ENCODE measurements around the gene IFT122.
"Not testable (repeated sequence)": the region's sequence is repeated elsewhere in the genome, so short reads cannot be mapped to it uniquely, and the experiment has no call there.

IFT122 gene, protein sequence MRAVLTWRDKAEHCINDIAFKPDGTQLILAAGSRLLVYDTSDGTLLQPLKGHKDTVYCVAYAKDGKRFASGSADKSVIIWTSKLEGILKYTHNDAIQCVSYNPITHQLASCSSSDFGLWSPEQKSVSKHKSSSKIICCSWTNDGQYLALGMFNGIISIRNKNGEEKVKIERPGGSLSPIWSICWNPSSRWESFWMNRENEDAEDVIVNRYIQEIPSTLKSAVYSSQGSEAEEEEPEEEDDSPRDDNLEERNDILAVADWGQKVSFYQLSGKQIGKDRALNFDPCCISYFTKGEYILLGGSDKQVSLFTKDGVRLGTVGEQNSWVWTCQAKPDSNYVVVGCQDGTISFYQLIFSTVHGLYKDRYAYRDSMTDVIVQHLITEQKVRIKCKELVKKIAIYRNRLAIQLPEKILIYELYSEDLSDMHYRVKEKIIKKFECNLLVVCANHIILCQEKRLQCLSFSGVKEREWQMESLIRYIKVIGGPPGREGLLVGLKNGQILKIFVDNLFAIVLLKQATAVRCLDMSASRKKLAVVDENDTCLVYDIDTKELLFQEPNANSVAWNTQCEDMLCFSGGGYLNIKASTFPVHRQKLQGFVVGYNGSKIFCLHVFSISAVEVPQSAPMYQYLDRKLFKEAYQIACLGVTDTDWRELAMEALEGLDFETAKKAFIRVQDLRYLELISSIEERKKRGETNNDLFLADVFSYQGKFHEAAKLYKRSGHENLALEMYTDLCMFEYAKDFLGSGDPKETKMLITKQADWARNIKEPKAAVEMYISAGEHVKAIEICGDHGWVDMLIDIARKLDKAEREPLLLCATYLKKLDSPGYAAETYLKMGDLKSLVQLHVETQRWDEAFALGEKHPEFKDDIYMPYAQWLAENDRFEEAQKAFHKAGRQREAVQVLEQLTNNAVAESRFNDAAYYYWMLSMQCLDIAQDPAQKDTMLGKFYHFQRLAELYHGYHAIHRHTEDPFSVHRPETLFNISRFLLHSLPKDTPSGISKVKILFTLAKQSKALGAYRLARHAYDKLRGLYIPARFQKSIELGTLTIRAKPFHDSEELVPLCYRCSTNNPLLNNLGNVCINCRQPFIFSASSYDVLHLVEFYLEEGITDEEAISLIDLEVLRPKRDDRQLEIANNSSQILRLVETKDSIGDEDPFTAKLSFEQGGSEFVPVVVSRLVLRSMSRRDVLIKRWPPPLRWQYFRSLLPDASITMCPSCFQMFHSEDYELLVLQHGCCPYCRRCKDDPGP

GRCh38 chr3:129439817-129440617 is at the start of gene IFT122, which contains the start of gene MBD4:
Gene IFT122, plus strand, starts transcription at chr3:129440224. Its CDS starts 107 bp downstream, at chr3:129440331.
Gene MBD4, minus strand, starts transcription at chr3:129439948. Its CDS starts 115 bp downstream, at chr3:129439833.
- DNase-seq, result peak; percentile 95

- DNase-seq, result not testable (repeated sequence)
Observed at GRCh38 chr3:129391583-129391982, 48.4 kb upstream of the IFT122 start.

DNA sequence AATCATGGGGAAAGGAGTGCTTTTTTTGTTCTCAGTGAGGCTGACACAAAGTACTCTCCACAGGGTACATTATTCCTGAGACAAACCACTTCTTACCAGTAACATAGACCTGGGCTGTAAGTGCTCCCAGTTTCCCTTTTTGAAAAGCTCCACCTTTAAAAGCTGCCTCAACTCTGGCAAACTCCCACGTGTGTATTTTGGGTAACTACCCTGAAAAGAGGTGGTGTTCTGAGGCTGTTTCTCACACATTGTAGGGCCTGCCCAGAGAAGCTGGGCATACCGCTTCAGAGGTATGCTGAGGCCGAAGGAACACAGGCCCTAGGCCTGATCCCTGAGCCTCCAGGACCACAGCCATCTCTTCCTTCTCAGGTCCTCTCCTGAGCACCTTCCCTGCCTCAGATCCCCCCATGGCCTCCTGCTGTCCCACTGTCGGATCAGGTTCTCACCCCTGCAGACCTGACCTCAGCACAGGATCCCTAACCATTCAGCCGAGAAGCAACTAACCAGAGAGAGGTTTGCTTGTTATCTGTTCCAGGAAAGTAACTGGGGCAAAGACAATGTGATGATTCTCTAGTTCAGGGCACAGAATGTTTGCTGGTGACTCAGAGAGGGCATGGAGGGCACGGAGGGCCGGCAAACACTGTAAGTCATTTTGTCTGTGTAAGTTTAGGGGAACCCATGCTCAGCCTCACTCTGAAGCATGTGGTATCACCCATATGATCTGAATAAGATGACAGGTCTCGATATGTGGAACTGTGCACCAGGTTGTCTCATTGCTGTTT is 47.7 kb upstream of the IFT122 start:
- not testable (repeated sequence) for DNase-seq

GRCh38 chr3:129393271-129393670 is 46.8 kb upstream of the IFT122 start:
- no peak for DNase-seq

DNA sequence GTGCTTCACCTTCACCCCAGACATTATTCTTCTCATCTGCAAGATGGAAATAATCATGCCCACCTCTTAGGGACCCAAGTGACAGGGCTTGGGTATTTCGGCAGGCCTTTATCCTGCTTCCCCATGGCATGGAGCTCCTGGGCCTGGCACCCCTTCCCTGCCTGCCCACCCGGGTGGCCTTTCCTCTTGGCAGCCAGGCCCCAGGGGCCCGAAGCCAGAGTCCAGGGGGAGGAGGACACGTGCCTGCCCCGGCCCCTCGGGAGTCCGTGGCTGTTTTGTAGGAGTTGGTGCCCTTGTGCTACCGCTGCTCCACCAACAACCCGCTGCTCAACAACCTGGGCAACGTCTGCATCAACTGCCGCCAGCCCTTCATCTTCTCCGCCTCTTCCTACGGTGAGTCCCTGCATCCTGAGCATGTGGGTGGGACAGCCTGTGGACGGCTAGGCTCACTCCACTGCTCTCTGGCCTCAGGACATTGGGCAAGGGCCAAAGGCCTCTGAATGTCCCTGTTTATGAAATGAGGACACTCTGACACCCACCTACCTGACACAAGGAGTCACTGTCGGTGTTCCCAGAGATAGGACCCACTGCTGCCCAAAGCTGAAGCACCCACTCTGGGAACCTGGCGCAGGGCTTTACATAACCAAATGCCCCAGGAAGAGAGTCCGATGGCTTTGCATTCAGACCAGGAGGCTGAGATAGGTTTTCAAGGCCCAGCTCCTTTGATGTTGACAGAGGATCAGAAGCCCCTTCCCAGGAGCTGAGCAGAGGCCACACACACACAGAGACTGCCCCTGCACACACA is 46.1 kb upstream of the IFT122 start:
- not testable (repeated sequence) for DNase-seq

DNA sequence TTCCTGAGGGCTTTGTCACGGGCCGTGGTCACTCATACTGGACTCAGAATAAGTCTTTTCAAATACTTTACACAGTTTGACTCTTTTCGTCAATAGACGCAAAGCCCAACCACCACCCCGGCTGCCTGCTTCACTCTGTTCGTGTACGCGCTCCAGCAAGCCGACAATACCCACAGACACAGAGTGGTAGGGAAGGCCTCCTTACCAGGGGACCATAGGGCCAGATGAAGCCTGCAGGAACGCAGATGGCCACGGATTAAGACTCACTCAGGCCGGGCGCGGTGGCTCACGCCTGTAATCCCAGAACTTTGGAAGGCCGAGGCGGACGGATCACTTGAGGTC is 41.2 kb upstream of the IFT122 start:
- DNase-seq, result no peak

DNA sequence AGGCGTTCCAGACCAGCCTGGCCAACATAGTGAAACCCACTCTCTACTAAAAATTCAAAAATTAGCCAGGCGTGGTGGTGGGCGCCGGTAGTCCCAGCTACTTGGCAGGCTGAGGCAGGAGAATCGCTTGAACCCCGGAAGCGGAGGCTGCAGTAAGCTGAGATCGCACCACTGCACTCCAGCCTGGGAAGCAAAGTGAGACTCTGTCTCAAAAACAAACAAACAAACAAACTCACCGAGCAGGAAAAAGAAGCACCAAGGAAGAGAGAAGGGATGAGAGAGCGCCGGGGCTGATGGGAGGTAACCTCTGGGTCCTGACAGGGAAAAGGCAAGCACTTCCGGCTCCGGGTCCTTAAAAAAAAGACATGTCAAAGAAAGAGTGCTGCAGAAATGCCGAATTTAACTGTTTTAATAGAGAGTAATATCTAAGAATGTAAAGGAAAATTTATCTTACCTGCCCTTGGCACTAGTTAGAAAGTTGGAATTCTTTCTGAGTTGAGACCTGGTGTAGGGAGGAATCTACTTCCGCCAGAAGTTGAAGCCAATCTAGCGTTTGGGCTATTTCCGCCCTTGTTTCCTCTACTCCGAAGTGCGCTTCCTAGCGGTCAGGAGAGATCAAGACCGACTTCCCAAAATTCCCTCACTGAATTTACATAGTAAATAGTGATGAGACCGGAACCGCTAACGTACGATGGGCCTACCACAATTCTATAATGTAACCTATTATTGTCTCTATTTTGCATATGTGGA is 40.7 kb upstream of the IFT122 start:
- peak; percentile 92 for DNase-seq

DNA sequence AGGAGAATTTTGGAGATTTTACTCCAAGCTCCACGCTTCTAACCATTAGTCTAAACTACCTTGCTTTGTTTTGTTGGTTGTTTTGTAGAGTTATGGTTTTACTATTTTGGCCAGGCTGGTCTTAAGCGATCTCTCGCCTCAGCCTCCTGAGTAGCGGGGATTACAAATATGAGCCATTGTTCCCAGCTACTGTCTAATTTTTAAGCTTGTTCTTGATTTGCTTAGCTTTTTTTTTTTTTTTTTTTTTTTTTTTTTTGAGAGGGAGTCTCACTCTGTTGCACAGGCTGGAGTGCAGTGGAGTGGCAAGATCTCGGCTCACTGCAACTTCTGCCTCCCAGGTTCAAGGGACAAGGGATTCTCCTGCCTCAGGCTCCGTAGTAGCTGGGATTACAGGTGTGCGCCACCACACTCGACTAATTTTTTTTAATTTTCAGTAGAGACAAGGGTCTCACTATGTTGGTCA is 40.1 kb upstream of the IFT122 start:
- no peak for DNase-seq

DNA sequence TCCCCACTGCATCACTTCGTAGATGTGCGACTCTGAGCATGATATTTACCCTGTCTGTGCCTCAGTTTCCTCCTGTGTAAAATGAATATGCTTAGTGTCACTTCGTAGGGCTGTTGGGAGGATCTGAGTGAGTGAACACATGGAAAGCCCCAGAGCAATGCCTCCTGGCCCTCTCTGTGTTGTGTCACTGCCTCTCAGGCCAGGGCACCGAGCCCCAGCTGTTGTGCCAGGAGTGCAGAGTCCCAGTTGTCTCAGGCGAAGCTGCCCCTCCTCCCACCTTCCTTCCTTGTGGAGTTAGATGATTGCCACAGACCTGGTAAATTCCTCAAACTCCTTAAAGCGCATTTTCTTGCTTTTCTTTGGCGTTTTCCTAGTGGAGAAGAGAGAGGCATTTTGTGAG is 37.8 kb upstream of the IFT122 start:
- no peak for DNase-seq

- DNase-seq, result no peak
Observed at GRCh38 chr3:129402616-129403015, 37.4 kb upstream of the IFT122 start.

DNA sequence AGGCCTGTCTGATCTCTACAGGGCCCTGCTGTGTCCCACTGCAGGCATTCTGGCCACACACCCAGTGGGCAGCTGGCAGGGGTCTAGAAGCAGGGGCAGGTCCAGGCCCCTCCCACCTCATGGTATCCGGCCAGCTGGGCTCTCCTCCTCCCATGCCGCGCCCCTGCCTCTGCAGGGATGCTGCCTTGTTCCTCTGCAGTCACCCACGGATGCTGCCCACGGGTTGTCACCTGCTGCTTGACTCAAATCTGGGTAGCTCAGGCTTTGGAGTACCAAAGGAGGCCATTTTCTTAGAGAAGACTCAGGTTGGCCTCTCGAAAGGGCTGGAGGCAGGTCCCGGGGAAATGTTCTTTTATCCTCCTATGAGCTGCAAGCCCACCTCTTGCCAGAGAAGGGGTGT is 36.6 kb upstream of the IFT122 start:
- no peak for DNase-seq

DNA sequence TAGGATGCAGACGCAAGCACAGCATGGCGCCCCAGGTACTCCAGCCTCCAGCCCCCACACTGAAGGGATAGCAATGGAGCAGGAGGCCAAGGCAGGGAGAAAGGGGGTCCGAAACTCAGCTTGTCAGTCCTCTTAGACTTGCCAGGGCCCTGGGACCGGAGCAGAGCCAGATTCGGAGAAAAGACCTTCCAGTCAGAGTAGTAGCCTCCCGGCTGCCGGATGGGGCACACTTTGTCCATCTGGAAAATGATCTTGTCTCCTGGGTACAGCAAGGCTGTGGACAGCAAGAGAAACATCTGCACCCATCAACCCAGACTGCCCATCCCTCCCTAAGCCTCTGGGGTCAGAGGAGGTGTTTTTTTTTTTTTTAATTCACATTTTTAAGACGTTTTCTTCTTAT is 35.9 kb upstream of the IFT122 start:
- DNase-seq, result no peak

- no peak for DNase-seq
Observed at GRCh38 chr3:129404610-129405009, 35.4 kb upstream of the IFT122 start.

DNA sequence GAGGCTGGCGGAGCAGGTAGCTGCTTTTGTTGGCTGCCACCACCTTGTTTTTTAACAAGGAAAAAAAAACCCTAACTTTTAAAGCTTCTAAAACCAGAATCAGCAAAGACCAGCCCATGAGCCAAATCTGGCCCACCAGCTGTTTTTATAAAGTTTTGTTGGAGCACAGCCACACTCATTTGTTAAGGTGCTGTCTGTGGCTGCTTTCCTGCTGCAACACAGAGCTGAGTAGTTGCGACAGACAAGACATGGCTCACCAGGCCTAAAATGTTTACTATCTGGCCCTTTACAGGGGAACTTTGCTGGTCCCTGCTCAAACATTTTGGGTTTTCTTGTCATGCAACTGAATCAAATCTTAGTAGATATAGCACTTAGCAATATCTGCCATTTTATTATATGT is 30.5 kb upstream of the IFT122 start:
- DNase-seq, result no peak

GRCh38 chr3:129410971-129411370 is 29.1 kb upstream of the IFT122 start:
- DNase-seq, result no peak

DNA sequence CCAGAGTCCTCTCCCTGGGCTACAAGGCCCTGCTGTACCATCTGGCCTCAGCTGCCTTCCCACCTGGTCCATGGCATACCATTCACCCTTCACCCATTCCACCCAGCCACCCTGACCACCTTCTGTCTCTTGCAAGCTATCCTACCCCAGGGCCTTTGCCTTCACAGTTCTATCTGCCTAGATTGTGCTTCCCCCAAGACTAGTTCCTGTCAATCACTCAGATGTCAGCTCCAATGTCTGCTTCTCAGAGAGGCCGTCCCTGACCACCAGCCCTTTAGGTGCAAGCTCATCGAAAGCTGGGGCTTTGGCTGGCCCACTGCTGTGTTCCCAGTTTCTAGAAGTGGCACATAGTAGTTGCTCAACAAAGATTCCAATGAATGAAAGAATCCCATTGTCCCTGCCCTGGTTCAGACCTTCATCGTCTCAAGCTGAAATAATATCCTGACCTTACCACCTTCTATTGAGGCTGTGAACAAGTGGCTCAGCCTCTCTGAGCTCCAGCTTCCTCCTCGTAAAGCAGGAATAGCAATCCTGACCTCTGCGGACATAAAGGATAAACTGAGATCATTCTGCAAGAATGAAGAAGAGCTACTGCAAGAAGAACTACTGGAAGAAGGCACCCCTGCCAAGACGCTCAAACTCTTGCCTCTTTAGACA is 27.4 kb upstream of the IFT122 start:
- no peak for DNase-seq

DNA sequence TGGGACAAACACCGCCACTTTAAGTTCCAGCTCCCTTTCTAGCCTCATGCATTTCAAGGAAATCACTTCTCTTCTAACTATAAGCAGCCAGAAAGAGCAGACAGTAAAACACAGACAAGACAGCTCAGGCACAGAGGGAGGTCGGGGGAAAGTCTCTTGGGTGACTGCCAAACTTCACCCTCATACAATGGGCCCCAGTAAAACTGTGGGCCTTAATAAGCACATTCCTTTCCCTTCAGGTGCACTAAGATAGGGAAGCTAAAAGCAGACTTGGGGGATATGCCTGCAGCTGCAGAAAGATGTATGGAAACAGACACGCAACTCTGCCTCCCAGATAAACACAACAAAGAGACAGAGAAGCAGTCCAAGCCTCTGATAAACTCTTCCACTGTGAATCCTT is 26.8 kb upstream of the IFT122 start:
- not testable (repeated sequence) for DNase-seq

DNA sequence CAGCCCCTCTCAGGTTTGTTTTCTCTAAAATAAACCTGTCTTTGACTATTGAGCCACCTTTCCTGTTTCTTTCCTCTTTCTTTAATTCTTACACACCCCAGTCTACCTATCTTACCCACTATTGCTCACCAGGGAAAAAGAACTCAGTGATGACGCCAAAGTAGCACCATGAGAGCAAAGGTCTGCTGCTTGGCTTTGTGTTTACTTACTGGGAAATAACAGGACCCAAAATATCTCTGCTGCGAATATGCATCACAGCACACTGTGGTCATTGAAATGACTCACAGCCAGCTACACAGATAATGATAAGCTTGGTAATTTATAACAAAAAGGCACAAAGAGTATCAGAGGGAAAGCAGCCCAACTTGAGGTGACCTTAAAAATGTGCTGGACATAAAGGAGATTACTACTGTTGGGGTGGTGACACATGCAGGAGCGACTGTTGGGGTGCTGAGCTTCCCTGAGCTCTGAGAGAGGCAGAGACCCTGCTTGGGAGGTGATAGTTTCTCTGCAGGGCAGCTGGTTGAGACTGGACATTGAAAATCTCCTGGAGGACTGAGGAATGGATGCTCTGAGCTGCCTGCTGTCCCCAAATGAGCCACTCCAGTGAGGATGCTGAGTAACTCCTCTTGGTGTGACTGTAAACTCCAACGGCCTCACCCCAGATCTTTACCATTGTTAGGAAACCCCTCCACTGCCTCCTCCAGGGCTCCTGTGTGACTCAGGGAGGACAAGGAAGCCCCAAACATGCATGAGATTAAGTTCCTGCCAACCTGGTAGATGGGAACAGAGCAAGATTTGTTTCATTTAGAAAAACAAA is 26.1 kb upstream of the IFT122 start:
- no peak for DNase-seq
